ENCODE data around the gene MYO6.

GRCh38 chr6:75906871-75907270 is 157.8 kb downstream of the MYO6 start:
- TF ChIP-seq CTCF (conservative IDR thresholded peaks at IDR 0.05; ENCODE audit: low read length) = no peak
- TF ChIP-seq EZH2phosphoT487 (IDR thresholded peaks at IDR 0.05; ENCODE audit: borderline replicate concordance) = no peak

All from Loucy (cell line).